GM18907 (cell line): ENCODE data around the gene ACOX2.
"Not testable (repeated sequence)": the region's sequence is repeated elsewhere in the genome, so short reads cannot be mapped to it uniquely, and the experiment has no call there.

Source experiments
- ATAC-seq: cut with Tn5 transposase; IDR thresholded peaks from one replicate; pipeline ENCODE4 v1.9.1; 2021; ENCODE audit warnings: mild to moderate bottlenecking, moderate library complexity; ENCODE audit not compliant: unreplicated experiment

ACOX2 gene

GRCh38 chr3:58535531-58536500 is 1.2 kb downstream of the ACOX2 start:
- ATAC-seq = no peak

- no peak for ATAC-seq
These were observed 2.1 kb downstream of the ACOX2 start for GRCh38 chr3:58534592-58535494.

GRCh38 chr3:58532794-58533220 is 4.2 kb downstream of the ACOX2 start:
- ATAC-seq = peak; percentile 93

- no peak for ATAC-seq
These were observed 5.0 kb downstream of the ACOX2 start for GRCh38 chr3:58531956-58532355.

- no peak for ATAC-seq
These were observed 5.4 kb downstream of the ACOX2 start for GRCh38 chr3:58531555-58531954.

- no peak for ATAC-seq
These were observed 6.6 kb downstream of the ACOX2 start for GRCh38 chr3:58530354-58530865.

- no peak for ATAC-seq
These were observed 7.3 kb downstream of the ACOX2 start for GRCh38 chr3:58529516-58530353.

- ATAC-seq = no peak
These were observed 8.4 kb downstream of the ACOX2 start for GRCh38 chr3:58528629-58529028.

GRCh38 chr3:58527440-58527839 is 9.6 kb downstream of the ACOX2 start:
- ATAC-seq = not testable (repeated sequence)

- no peak for ATAC-seq
These were observed 10.5 kb downstream of the ACOX2 start for GRCh38 chr3:58526515-58526957.

GRCh38 chr3:58524326-58524888 is 12.6 kb downstream of the ACOX2 start:
- ATAC-seq = no peak

GRCh38 chr3:58522759-58523425 is 14.1 kb downstream of the ACOX2 start:
- ATAC-seq = no peak

GRCh38 chr3:58521917-58522631 is 14.9 kb downstream of the ACOX2 start:
- ATAC-seq = no peak

- no peak for ATAC-seq
These were observed 15.7 kb downstream of the ACOX2 start for GRCh38 chr3:58521336-58521670.

GRCh38 chr3:58520403-58521335 is 16.3 kb downstream of the ACOX2 start:
- ATAC-seq = no peak

GRCh38 chr3:58519668-58520402 is 17.2 kb downstream of the ACOX2 start:
- no peak for ATAC-seq

- ATAC-seq = no peak
These were observed 18.6 kb downstream of the ACOX2 start for GRCh38 chr3:58518291-58518789.
